GM21390 (cell line): ENCODE results near the gene CPED1.
"Not testable (repeated sequence)": the region's sequence is repeated elsewhere in the genome, so short reads cannot be mapped to it uniquely, and the experiment has no call there.

Source experiments
- ATAC-seq: cut with Tn5 transposase; IDR thresholded peaks from one replicate; pipeline ENCODE4 v1.9.1; 2021; ENCODE audit not compliant: unreplicated experiment

CPED1 gene

DNA sequence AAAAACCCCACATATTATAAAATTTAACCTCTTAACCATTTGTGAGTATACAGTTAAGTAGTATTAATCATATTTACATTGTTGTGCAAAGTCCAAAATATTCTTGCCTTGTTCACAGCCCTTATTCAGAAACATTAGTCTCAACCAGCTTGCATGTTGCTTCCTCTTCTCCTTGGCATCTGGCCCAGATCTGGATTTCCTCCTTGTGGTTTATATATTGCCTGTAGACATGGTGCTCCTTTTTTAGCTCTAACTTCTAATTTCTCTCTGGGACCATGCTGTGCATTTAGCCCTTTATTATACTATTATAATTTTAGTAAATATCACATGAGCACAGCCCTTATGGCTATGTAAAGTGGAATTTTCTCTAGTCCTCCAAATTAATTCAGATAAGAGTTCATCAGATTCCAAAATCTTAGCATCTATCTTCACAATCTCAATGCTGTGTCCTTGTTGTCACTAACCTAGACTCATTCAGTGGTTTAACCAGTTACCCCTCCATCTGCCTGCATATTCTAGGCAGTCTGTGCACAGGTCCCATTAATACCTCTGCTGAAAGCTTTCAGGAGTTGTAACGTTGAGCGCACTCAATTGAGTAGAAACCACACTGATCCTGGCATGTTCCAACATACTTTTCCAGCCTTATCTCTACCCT, 7.9 kb downstream of the CPED1 start:
- peak; percentile 65 for ATAC-seq

GRCh38 chr7:120996988-120997345, 8.5 kb downstream of the CPED1 start:
- ATAC-seq: no peak

- ATAC-seq: no peak
Measured at GRCh38 chr7:120997882-120998474, 9.5 kb downstream of the CPED1 start.

- no peak for ATAC-seq
Measured at GRCh38 chr7:120998520-120998919, 10.0 kb downstream of the CPED1 start.

GRCh38 chr7:120998996-120999565, 10.6 kb downstream of the CPED1 start:
- ATAC-seq: no peak

GRCh38 chr7:121000081-121000983, 11.8 kb downstream of the CPED1 start:
- ATAC-seq: no peak

- ATAC-seq: no peak
Measured at GRCh38 chr7:121001234-121001906, 12.9 kb downstream of the CPED1 start.

GRCh38 chr7:121002048-121002756, 13.7 kb downstream of the CPED1 start:
- no peak for ATAC-seq

GRCh38 chr7:121002757-121003200, 14.3 kb downstream of the CPED1 start:
- ATAC-seq: no peak

DNA sequence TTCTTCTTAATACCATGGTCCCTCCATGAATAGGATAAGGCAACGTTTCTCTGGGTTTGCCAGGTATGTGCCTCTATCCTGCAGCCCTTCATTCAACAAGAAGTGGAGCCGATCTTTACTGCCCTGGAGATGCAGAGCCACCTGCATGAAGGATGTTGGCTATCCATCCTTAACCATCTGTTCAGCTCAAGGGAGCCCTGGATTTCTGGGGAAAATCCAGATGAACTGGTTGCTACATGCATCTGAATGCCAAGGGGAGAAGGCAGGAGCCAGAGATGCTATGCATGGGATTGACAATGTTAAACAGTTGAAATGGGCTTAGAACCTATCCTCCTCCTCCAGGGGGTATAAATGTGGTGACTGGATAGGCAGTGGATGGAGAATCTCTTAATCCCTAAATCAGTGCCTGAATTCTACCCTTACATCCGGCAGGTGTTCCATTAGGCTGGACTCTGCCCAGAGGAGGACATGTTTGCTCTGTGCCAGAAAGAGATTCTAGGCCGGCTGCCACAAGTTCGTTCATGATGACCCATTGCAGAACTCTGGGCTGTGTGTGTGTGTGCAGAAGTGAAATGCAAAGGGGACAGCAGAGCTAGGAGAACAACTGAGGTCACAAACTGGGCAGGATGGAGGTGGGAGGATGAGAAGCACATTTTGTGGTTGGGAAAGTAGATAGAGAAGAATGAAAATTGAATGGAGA, 15.6 kb downstream of the CPED1 start:
- no peak for ATAC-seq

GRCh38 chr7:121005058-121005457, 16.5 kb downstream of the CPED1 start:
- ATAC-seq: not testable (repeated sequence)

GRCh38 chr7:121005996-121006584, 17.6 kb downstream of the CPED1 start:
- no peak for ATAC-seq

DNA sequence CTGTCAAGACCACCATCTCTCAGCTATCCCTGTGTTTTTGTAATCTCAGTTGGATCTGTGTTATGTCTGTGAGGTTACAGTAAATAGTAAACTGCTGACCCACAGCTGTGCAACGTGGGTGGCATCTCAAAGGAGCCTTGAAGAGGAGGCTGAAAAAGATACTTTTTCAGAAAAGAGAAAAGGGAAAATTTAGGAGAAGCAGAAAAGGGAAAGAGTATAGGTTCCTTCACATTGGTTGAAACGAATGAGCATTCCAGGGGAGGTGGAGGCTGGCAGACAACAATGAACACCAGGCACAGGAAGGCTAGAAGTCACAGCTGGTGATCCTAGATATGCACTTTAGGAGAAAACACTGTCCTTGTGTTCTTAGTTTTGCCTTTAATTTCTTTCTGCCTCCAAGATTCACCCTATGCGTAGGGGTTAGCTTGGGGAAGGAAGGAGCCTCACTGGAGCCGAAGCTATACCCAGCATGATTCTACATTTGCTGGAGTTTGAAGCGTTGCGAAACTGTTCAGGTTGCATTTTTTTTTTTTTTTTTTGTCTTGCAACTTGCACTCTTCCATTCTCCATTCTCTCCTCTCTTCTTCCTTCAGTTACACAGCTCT, 18.3 kb downstream of the CPED1 start:
- ATAC-seq: no peak

DNA sequence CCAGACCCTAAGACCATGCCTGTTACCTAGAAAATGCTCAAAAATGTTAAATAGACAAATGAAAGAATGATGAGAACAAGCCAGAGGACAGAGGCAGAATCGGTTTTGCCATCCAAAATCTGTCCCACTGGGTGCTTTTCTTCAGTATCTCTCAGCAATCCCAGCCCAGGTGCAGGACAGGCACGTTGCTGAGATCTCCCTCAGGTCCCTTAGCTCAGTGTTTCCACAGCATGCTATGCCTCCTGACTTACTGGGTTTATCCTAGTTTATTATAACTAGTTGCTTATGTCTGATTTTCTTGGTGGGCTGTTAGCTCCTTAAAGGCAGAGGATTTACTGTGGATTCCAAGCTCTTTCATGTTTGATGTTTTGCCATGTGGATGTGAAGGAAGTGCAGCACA, 20.3 kb downstream of the CPED1 start:
- ATAC-seq: no peak

DNA sequence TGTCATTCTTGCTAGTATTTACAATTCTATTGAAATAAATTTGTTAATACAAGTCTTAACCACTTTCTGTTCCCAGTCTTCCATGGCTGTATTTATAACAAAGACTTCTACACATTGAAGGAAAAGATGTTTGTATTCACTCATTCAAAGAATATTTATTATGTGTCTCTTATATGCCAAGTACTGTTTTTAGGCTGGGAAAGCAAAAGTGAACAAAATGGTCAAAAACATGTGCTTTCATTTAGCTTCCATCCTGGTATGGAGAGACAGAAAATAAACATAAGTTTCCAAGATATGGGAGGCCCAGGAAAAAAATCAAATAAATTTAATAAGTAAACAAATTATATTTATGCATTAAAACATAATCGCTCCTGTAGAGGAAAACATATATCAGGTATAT, 22.9 kb downstream of the CPED1 start:
- no peak for ATAC-seq

DNA sequence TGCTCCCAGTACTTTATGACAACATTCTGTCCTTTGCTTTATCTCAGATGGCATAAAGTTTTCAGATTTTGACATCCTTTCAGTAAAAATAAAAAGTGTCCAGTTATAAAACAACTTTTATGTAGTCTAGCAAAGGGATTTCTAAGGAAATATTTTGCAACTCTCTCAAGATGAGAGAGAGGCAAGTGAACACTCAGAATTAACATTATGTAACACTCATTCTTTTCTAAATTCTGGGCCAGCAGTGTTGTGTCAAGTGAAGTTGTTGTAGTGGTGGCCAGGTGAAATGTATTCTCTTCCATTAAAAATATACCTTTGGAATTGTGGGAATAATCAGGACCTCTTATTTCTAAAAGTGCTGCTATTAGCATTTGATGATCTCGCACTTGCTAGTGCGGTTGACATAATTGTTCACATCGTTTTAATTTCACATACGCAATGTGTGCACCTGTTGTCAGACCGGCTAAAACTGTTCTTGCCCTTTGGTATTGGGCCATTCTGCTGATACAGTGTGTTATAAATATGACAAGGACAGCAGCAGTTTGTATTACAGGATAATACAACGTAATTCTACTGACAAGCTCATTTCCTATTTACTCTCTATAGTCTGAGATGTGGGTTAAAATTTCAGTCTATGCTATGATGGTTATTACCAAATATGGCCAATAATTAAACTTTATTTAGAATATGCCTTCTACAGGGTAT, 23.8 kb downstream of the CPED1 start:
- no peak for ATAC-seq

DNA sequence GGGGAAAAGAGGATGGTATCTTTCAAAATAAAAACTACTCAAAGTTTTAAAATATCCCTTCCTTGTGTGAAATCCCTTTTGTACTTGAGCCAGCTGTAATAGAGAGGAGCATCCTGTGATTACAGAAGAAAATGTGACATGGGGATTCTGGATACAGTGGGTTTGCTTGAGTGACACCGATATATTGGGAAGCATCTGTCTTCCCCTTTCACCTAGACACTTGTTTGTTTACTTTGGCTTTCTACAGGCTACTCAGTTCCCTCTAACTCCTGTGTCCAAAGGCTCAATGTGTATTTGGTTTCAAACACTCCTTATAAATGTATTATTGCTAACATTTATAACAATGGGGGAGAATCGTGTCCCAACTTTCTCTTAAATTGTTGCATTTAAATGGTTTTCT, 24.4 kb downstream of the CPED1 start:
- ATAC-seq: no peak

DNA sequence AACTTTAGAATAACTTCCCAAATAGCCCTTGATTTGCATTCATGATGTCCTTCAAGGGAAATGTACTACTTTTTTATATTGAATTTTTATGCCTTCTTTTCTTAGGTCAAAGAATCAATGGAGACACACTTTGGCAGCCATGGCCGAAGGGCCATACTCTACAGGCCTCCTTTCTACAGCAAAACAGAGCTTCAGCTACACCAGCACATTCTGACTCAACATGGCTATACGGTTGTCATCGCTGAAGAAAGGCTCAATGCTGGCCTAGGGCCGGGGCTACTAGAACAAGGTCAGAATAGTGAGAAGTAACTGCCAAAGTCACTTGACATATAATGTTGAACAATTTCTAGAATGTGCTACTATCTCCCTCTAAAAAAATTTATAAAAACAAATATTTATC, 27.0 kb downstream of the CPED1 start:
- no peak for ATAC-seq
